Activated CD4-positive, alpha-beta T cell treated with anti-CD3 and anti-CD28 coated beads, Interleukin-2, amount 50 U/mL, for 4 hours (primary cell): ENCODE results near the gene AGR2.

ENCODE experiments used
- DNase-seq, 2 experiments: peaks; one replicate each; pipeline ENCODE4 v3.0.0-alpha.2; 2020

AGR2 gene

DNA sequence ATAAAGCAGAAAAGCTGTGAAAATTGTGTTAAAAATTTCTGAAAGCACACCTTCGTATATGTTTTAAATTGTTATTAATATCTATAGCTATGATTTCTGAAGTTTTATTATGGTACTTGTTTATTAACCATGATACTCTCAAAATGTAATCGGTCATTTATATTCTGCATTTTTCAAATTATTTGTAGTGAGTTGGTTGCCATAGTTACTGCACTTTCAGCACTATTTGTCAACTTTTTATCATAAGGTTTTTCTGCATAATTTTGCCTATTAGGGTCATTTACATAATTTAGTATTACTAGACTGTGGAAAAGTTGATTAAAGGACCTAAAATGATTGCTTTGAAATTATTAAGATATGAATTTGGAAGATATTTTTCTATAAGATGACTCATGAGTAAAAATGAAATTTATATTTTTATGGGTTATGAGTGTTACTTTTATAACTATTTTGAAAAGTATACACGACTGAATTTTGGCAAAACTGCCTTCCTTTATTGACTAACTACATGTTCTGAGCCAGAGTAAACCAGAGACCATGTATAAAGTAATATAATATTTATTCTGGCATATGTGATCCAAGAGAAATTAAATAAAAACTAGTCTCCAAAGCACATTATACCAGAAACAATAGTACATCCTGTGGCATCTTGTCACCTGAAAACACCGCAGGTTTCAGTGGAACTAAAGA lies 7.9 kb upstream of the AGR2 start:
- no peak for DNase-seq

DNA sequence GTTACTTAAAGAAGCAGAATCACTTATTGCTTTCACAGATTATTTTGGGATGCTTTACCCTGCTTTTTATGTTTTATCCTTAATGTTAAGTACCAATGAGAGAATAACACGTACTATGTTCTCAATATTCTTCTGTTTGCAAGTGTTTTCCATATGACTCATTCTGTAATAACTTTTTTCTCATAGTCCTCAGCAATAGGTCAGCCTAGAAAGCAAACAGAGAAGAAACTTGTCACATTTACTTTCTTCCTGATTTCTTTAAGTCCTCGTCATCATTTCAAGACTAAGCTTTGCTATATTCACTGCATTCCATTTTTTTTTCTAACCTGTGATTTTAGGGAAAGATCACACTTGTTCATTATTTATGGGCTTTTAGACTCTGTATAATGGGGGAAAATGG lies 6.8 kb upstream of the AGR2 start:
- no peak for DNase-seq

DNA sequence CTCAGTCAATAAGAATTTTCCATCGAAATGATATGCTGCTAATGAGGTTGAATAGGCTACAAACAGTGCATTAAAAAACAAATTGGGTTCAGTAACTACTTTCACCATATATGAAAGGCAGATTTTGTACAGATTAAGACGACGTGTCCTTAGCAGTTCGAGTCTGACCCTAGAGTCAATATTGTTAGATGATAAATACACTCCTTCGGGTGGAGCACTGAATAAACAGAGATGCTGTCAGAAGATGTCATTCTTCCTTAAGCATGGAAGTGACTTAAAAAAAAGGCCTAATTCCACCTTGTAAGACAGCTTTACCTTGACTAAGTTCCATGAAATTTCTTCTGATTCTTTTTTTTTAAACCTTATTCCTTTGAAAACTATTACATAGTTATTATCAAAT lies 5.8 kb upstream of the AGR2 start:
- no peak for DNase-seq

DNA sequence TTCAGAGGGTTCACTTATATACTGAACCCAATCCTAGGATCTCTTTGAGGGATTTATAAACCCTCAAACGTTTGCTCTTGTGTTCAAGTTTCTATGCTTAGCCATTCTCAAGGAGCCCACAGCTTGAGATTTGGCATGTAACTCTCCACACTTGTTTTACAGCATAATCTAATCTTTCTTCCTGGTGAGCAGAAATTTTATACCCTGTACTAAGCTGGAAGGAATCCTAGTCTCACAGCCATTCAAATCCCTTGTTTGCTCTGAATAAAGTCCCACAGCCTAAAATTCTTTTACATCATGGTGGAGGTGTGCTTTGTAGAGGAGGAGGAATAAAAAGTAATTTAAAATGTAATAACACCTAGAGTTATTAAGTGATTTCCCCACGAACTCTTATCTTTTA lies 5.3 kb upstream of the AGR2 start:
- DNase-seq, result no peak

DNA sequence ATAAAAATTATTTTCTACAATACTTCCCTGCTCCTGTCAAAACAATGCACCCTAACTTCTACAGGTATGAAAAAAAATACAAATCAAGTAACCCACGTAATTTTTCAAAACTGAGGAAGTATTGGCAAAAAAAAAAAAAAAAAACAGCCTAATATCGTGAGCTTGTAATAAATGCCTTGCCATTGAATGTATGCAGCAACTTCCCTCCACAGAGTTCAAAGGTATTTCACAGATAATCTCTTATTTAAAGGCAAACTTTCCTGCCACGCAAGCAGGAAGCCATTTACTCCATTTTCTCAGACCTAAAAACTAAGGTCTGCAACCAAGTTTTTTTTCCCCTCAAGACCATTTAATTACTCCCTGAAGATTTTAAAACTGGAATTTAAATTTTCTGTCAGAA lies 642 bp upstream of the AGR2 start:
- DNase-seq, result no peak

DNA sequence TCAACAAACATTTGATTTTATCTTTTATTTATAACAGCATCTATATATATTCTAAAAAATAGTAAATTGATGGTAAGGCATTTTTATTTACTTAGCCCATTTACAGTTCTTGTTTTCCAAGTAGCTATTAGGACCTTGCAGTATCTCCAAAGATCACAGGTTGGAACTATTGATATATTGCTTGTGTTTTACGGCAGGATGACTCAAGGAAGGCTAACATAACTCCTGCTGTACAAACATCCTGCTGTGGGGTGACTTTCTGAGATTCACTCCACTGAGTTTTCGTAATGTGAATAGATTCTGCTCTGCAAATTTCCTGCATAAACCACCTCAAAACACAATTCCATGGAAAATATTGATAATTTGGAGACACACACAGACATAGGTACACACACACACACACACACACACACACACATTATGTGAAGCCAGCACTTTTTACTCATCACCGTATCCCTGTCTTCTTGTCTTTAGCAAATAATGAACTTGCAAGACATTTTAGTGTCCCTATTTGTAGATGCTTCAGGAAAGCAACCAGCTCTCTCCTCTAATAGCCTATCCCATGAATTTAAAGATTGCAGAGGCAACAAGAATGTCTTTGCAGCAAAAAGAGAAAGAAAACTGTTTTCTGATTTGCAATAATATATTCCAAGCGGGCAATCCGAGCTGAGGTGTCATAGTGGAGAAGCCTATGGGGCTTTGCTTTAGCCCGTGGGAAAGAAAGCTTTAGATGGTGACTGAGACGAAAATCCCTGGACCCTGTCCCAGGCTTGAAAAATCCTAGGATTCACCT lies 722 bp downstream of the AGR2 start:
- DNase-seq, result no peak

DNA sequence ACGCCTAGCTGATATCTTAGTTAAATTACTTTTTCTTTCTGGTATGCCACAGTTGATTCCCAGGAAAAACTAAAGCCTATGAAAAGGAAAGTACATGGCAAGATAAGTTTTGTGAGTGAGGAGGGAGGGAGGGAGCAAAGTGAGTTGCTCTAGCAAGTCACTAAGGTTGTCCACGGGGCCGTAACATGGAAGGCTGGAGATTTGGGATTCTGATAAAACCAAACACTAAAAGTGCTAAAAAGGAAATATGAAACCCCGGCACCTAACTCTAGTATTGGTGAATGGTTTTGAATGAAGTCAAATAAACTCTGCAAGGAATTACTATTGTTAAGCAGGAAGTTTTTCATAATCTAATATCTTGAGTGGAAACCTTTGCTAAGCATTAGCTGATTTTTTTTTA lies 1.7 kb downstream of the AGR2 start:
- DNase-seq, result no peak

DNA sequence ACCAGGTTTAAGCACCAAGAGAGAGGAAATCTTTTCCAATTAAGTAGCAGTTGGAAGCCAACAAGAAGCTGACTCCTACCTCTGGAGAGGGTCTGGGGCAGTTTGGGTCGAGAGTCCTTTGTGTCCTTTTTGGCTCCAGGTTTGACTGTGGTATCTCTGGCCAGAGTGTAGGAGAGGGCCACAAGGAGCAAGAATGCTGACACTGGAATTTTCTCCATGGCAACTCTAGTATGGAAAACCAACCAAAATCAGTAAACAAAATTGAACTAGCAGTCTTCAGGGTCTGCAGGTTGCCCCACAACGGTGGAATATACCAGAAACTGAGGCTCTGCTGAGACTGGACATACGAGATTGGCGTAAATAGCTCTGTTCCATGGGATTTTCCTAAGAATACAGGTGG lies 3.2 kb downstream of the AGR2 start:
- no peak for DNase-seq

DNA sequence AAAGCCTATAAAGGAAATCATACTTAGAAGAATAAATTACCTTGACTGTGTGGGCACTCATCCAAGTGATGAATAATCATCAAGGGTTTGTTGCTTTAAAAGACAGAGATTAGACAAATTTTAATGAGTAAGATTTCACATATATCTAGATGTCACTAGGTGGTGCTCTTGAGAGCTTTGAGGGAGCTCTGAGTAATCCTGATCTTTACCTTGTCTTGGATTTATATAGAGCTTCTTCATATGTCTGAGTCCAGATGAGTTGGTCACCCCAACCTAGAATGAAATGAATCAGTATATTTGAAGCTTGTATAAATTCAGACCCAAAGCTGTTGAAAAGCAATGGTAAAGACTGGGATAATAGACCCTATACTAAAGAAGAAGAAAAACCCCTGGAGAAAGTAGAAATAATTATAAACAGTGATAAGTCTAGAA lies 3.7 kb downstream of the AGR2 start:
- no peak for DNase-seq

DNA sequence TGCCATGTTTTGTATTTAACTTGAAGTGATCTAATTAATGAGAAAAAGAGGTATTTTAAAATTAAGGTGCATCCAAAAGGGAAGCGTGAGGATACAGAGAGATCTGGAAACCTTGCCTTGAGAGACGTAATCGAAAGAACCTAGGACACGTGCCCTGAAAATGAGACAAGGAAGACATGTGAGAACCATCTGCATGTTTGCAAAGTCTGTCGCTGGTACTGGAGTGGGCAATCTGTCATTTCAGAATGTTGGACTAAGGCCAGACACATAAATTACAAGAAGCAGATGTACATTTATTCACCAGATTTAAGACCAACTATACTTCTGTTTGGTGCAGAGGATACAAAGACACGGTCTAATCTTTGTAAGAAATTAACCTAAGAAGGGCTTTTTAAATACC lies 9.2 kb downstream of the AGR2 start:
- DNase-seq, result no peak

DNA sequence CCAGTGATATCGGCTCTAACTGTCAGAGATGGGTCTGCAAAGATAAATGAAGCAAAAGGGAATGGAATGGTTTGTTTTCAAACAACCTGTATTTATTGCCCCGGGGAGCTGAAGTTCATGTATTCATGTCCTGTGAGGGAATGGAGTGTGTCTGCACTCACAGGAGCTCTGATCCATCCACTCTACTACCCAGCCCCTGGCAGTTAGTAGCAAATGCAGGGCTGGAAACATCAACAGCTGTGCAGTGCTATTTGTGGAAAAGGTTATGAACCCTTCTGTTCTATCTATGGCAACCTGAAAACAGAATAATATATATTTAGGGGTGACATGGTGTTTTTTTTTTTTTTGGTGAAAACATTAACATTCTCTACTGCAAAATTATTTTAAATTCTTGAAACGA lies 9.8 kb downstream of the AGR2 start:
- DNase-seq, result no peak

DNA sequence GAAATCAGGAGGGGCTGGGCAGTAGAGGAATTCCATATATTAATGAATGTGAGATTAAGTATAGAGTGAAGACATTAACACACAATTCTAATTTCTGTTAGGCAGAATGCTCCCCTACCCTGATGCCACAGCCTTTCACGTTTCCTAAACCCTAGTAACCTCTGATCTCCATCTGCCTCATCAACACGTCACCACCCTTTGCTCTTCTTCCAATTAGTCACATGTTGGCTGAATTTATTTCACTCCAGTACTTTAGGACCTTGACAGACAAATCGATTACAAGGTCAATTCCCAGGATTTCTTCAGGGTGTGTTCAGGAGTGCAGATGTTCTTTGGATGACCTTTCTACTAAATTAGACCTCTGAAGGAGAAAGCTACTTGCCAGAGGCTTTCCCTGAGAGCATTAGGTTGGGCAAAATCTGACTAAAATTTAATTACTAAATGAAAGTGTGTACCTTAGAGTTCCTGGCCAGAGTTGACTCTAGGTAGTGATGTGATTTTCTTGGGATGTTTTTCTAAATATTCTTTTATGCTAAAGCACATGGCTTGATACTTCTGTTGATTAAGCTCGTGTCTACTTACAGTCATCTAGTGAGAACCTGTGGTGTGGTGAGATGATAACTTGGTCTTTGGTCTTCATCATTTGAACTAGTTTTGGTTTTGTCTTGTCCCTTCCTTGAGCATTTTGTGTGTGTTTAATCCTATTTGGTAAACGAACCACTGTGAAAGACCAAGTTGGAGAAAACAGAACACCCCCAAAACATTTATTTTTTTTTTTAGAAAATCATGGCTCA lies 12.7 kb downstream of the AGR2 start:
- DNase-seq, result no peak

DNA sequence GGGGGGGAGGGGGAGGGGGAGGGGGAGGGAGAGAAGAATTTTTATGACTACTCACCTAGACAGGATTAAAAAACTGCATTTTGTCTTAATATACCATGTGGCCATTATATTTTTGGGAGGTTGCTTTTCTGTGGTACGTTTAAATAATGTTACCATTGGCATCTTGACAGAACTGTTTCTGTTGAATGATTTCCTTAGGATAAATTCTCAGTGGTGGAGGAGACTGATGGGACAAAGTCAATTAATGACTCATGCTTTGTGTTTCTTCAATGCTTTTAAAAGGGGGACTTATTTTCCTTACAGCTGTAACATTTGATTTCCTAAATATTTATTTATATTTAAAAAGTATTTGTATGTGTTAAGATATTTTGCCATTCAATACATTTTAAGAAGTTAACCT lies 13.7 kb downstream of the AGR2 start:
- no peak for DNase-seq

DNA sequence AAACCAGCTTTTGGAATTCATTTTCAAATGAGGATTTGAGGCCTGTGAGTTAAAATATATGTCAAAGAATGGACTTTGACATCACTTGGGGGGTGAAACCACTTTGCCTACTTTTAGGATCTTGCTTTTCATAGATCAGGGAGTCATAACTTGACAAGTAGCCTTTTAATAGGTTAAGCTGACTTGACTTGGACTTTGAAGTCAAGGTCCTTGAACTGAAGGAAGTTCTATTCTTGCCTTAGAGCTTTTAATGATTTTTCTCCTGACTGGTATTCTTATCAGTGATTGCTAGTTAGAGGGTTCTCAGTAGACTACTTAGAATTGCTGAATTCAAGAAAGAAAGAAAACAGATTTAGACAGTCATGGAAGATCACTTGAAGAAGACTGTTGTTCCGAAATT lies 17.7 kb downstream of the AGR2 start:
- no peak for DNase-seq

DNA sequence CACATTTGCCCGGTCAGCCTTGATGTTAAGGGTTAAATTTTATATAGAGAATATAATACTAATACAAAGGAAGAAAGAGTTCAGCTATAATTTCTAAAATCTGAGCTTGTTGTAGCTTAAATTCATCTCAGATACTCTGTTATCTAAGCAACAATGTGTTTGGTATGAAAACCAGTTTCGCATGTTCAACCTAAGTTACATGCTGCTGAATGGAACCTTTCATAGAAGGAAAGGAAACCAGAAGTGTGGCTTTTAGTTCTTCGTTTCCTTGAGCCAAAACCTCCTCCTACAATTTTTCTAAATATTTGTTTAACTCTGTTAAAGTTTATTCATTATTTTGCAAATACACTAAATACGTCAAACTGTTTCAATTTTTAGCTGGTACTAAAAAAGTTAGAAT lies 18.5 kb downstream of the AGR2 start:
- DNase-seq, result no peak

DNA sequence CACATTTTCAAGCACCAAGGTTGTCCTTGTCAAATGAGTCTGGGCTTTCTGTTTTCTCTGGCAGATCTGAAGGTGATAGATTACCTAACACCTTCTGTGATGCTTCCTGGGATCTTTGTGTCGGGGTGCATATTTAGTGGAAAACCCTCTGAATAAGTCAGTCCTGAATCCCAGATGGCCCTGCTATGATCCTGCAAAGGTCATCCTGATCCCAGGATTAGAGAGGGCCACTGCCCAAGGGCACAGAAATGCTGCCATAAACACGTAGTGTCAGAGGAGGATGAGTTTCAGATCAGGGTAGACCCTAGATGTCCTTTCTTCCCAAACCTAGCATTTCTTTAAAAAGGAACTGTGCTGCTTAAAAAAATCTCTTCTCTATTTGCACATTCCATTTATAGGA lies 19.0 kb downstream of the AGR2 start:
- no peak for DNase-seq

DNA sequence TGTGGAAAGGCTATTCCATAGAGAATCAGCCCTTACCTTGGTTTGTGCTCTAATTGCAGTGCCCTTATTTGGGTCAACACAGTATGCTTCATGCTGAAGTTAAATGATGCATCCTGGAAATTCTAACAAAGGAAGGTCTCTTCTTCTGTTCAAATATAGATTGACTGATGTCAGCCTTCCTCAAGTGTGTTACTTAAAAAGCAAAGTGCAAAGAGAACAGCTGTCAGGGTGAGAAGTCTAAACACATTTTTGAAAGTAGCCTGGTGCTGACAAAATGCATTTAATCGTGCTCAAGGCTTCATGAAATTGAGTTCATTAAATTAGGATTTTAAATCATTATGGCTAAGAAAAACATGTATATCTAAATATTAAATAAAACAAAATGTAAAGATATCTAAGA lies 19.5 kb downstream of the AGR2 start:
- no peak for DNase-seq

DNA sequence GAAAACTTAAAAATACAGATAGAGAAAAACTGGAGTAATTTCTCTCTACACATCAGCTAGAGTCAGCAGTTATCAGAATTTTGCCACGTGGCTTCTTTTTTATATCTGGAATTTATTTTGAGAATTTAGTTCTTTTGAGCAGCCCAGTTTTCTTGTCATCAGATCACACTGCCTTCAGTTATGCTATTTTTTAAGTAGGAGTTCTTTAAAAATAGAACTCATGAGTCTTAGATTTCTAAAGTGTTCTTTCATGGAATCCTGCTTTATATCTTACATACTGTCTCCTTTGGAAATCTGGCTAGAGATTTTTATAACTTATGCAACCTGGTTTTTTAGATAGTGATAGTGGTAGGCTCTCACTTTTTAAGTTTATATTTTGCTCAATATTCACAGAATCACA lies 24.2 kb downstream of the AGR2 start:
- no peak for DNase-seq

DNA sequence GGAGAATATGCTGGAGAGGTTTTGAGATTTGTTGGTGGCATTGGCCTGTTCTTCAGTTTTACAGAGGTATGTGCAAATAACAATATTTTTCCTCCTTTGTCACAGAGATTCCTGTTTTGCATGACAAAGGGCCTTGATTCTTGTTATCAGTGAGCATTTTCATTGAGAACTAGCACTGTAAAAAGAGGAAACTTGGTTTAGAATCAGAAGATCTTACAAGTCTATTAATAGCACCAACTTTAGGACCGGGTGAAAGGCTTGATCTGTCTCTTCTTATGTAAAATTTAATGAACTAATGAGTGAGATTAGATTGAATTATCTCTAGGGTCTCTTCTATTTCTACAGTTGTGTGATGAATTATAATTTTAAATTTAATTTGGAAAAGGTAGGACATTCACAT lies 25.7 kb downstream of the AGR2 start:
- DNase-seq, result no peak

DNA sequence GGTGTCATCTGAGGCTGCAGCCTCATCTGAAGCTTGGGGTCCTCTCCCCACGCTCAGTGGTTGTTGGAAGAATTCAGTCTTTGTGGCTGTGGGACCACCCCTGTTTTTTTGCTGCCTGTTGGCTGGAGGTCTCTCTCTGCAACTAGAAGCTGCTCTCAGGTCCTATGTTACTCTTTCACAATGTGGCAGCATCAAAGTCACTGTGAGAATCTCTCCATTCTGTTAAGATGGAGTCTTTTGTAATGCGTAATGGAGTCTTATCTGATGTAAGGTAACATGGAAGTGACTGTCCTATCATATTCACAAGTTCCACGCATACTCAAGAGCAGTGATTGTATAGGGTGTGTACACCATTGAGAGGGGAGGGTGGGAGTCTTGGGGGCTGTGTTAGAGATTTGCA lies 26.3 kb downstream of the AGR2 start:
- DNase-seq, result no peak

DNA sequence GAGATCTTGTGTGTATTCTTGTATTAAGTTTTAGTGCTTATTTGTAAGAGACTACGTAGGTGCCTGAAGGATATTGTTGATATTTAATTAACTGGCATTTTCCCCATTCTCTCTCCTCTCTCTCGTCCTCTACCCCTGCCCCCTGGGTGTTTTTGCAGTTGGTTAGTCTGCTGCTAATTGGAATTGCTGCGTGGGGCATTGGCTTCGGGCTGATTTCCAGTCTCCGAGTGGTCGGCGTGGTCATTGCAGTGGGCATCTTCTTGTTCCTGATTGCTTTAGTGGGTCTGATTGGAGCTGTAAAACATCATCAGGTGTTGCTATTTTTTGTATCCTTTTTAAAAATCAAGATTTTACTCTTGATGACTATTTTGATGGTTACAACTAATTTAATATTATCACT lies 28.7 kb downstream of the AGR2 start:
- no peak for DNase-seq

DNA sequence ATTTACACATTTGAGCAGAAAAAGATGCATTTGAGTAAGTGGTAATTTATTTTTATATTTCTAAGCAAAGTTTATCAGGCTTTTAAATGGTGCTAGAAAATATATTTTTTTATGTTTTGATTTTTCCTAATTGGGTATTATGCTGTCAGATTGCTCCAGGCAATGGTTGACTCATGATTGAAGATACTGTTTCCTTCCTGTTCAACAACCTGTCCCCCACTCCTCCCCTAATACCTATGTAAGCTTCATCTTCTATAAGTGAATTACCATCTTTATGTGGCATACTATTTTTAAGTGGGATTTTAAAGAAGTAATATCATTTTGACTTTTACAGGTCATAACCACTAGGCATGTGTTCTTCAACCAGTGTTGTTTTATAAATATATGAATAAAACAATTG lies 29.8 kb downstream of the AGR2 start:
- no peak for DNase-seq

DNA sequence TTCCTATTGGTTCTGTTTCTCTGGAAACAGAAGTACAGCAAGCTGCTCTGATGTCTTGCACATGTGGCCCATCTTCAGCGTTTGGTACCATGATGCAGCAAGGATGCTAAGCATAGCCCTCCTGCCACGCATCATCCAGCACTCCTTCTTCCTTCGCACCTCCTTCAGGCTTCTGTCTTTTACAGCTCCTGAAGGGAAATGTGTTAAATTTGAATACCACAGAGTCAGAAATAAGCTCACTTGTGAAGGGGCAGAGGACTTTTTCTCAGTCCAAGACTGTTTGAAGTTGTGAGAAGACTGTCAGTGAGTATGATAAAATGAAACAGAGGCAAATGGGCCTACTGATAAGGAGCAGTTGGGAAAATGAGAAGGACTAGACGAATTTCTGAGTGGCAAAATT lies 30.5 kb downstream of the AGR2 start:
- DNase-seq, result no peak

DNA sequence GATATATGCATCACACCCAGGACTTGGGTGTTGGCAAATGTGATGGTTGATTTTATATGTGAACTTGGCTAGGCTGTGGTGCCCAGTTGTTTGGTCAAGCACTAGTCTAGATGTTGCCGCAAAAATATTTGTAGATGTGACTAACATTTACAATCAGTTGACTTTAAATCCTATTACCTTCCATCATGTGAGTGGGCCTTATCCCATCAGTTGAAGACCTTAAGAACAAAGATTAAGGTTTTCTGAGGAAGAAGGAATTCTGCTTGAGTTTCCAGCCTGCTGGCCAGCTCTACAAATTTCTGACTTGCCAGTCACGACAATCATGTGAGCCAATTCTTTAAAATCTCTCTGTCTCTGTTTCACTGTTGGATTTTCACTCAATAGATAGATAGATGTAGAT lies 30.9 kb downstream of the AGR2 start:
- DNase-seq, result no peak
